DOHH2 (cell line): ENCODE measurements around the gene SCN5A.

Source experiments
- H3F3A ChIP-seq: fragments of 200-600 bp; sonication (generic), shearing (Covaris generic); 2 replicates; pipeline ENCODE4 v1.6.0; 2016; ENCODE audit warnings: antibody characterized with exemption, mild to moderate bottlenecking; ENCODE audit not compliant: control insufficient read depth, insufficient read depth
- H3K27ac ChIP-seq: fragments of 200-600 bp; sonication (generic); 2 replicates; pipeline ENCODE4 v1.5.1; 2014; ENCODE audit warnings: low read depth, mild to moderate bottlenecking, low read length, moderate library complexity
- H3K27me3 ChIP-seq: fragments of 200-600 bp; sonication (generic); 2 replicates; pipeline ENCODE4 v1.6.1; 2014; ENCODE audit warnings: mild to moderate bottlenecking, low read length, mixed read lengths; ENCODE audit not compliant: control insufficient read depth
- H3K36me3 ChIP-seq: fragments of 200-600 bp; sonication (generic); 2 replicates; pipeline ENCODE4 v1.6.1; 2014; ENCODE audit warnings: mild to moderate bottlenecking, low read length, moderate library complexity, mixed read lengths; ENCODE audit not compliant: control insufficient read depth
- H3K4me1 ChIP-seq: fragments of 200-600 bp; sonication (generic); 2 replicates; pipeline ENCODE4 v1.6.1; 2014; ENCODE audit warnings: mild to moderate bottlenecking, low read length, mixed read lengths; ENCODE audit not compliant: control insufficient read depth
- H3K4me2 ChIP-seq: fragments of 200-600 bp; sonication (generic); 2 replicates; pipeline ENCODE4 v1.6.0; 2014; ENCODE audit warnings: mild to moderate bottlenecking, low read length, moderate library complexity
- H3K4me3 ChIP-seq: fragments of 200-600 bp; sonication (generic); 2 replicates; pipeline ENCODE4 v1.5.1; 2014; ENCODE audit warnings: mild to moderate bottlenecking, low read length, mixed read lengths
- H3K79me2 ChIP-seq: fragments of 200-600 bp; sonication (generic); 2 replicates; pipeline ENCODE4 v1.6.1; 2014; ENCODE audit warnings: mild to moderate bottlenecking, low read length, mixed read lengths; ENCODE audit not compliant: control insufficient read depth
- H3K9me2 ChIP-seq: fragments of 200-600 bp; sonication (generic); replicated peaks from 2 replicates; pipeline ENCODE4 v1.6.1; 2014; ENCODE audit warnings: mild to moderate bottlenecking, low read length, mixed read lengths; ENCODE audit not compliant: control insufficient read depth
- H3K9me3 ChIP-seq: fragments of 200-600 bp; sonication (generic); 2 replicates; pipeline ENCODE4 v1.6.1; 2014; ENCODE audit warnings: antibody characterized with exemption, low read length, mixed read lengths; ENCODE audit not compliant: control insufficient read depth, insufficient read depth
- H4K20me1 ChIP-seq: fragments of 200-600 bp; sonication (generic); 2 replicates; pipeline ENCODE4 v1.6.0; 2014; ENCODE audit warnings: low read depth, mild to moderate bottlenecking, antibody characterized with exemption, low read length, moderate library complexity; ENCODE audit not compliant: control insufficient read depth, insufficient read depth
- CTCF ChIP-seq: fragments of 200-600 bp; sonication (generic); IDR thresholded peaks from one replicate; pipeline ENCODE4 v1.5.1; 2014; ENCODE audit warnings: antibody characterized with exemption, mild to moderate bottlenecking, low read depth, low read length; ENCODE audit not compliant: poor library complexity, severe bottlenecking
- EZH2phosphoT487 ChIP-seq: fragments of 200-600 bp; sonication (generic); IDR thresholded peaks from 2 replicates; pipeline ENCODE4 v1.6.1; 2017; ENCODE audit warnings: borderline replicate concordance, mild to moderate bottlenecking, antibody characterized with exemption, low read length, moderate library complexity, mixed read lengths

The SCN5A gene

GRCh38 chr3:38549082-38549481, 100.4 kb downstream of the SCN5A start:
- Histone ChIP-seq H3K9me2 (no peaks in the 10 kb centered on the region), H3K4me1 (no peaks in the 10 kb centered on the region; the same call in 1 of the 2 replicates), H3K4me3 (no peak overlapping the region), H3K9me3 (no peaks in the 10 kb centered on the region), H3K79me2 (no peaks in the 10 kb centered on the region), H3K27ac (no peak overlapping the region), H4K20me1 (no peaks in the 10 kb centered on the region), H3F3A (no peaks in the 10 kb centered on the region), H3K36me3 (no peaks in the 10 kb centered on the region), H3K4me2 (no peak overlapping the region), H3K27me3 (no peaks in the 10 kb centered on the region)
- TF ChIP-seq EZH2phosphoT487: no peak
- no peak for TF ChIP-seq CTCF

- Histone ChIP-seq H3F3A (no peaks in the 10 kb centered on the region), H3K9me2 (no peaks in the 10 kb centered on the region), H4K20me1 (no peaks in the 10 kb centered on the region), H3K4me3 (no peak overlapping the region), H3K27me3 (no peaks in the 10 kb centered on the region), H3K79me2 (no peaks in the 10 kb centered on the region), H3K36me3 (no peaks in the 10 kb centered on the region), H3K27ac (no peak overlapping the region), H3K9me3 (no peaks in the 10 kb centered on the region), H3K4me2 (no peak overlapping the region), H3K4me1 (no peaks in the 10 kb centered on the region; the same call in 1 of the 2 replicates)
- TF ChIP-seq EZH2phosphoT487 (no peak), CTCF (no peak)
These were observed 101.1 kb downstream of the SCN5A start for GRCh38 chr3:38548154-38548931.

- H3K9me2 ChIP-seq: no peaks in the 10 kb centered on the region
- no peak overlapping the region for H3K4me2 ChIP-seq
- no peaks in the 10 kb centered on the region for H3K9me3 ChIP-seq
- H3K36me3 ChIP-seq: no peaks in the 10 kb centered on the region
- H3K27me3 ChIP-seq: no peaks in the 10 kb centered on the region
- H3K4me3 ChIP-seq: no peak overlapping the region
- H3K79me2 ChIP-seq: no peaks in the 10 kb centered on the region
- no peak overlapping the region for H3K27ac ChIP-seq
- H4K20me1 ChIP-seq: no peaks in the 10 kb centered on the region
- TF ChIP-seq CTCF: no peak
- no peak for TF ChIP-seq EZH2phosphoT487
- H3F3A ChIP-seq: no peaks in the 10 kb centered on the region
- H3K4me1 ChIP-seq: no peaks in the 10 kb centered on the region; the same call in 1 of the 2 replicates
These were observed 103.5 kb downstream of the SCN5A start for GRCh38 chr3:38545983-38546382.
